ENCODE data around the gene TUBB6.

GRCh38 chr18:12327510-12328178 lies 19.6 kb downstream of the TUBB6 start:
- TF ChIP-seq CTCF (IDR thresholded peaks at IDR 0.05) (peak; percentile 44 to 77 (median 71)), POLR2A (IDR thresholded peaks at IDR 0.05) (no peak)
